HG02610 (cell line): ENCODE data around the gene RNU1-4.
"Not testable (repeated sequence)": the region's sequence is repeated elsewhere in the genome, so short reads cannot be mapped to it uniquely, and the experiment has no call there.

ENCODE experiments used
- ATAC-seq: cut with Tn5 transposase; IDR thresholded peaks from one replicate; pipeline ENCODE4 v1.9.1; 2021; ENCODE audit warnings: mild to moderate bottlenecking, moderate library complexity; ENCODE audit not compliant: unreplicated experiment

The RNU1-4 gene

DNA sequence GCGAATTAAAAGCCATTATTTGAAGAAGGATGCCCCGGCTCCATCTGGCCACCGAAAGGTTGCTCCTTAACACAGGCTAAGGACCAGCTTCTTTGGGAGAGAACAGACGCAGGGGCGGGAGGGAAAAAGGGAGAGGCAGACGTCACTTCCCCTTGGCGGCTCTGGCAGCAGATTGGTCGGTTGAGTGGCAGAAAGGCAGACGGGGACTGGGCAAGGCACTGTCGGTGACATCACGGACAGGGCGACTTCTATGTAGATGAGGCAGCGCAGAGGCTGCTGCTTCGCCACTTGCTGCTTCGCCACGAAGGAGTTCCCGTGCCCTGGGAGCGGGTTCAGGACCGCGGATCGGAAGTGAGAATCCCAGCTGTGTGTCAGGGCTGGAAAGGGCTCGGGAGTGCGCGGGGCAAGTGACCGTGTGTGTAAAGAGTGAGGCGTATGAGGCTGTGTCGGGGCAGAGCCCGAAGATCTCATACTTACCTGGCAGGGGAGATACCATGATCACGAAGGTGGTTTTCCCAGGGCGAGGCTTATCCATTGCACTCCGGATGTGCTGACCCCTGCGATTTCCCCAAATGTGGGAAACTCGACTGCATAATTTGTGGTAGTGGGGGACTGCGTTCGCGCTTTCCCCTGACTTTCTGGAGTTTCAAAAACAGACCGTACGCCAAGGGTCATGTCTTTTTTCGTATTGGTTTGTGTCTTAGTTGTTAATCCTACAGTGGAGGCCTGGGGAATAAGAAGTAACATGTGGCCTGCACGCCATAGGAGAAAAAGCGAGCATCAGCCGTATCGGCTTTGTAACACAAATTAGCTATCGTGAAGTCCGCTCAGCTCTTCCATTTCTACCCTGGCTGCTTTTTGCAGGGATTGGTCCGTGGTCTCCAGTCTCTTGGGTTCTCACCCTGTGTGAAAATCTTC is at the start of gene RNU1-4:
Gene RNU1-4, plus strand, starts transcription at position 470 of the 918 bp plus-strand sequence.
- peak; percentile 88 for ATAC-seq

DNA sequence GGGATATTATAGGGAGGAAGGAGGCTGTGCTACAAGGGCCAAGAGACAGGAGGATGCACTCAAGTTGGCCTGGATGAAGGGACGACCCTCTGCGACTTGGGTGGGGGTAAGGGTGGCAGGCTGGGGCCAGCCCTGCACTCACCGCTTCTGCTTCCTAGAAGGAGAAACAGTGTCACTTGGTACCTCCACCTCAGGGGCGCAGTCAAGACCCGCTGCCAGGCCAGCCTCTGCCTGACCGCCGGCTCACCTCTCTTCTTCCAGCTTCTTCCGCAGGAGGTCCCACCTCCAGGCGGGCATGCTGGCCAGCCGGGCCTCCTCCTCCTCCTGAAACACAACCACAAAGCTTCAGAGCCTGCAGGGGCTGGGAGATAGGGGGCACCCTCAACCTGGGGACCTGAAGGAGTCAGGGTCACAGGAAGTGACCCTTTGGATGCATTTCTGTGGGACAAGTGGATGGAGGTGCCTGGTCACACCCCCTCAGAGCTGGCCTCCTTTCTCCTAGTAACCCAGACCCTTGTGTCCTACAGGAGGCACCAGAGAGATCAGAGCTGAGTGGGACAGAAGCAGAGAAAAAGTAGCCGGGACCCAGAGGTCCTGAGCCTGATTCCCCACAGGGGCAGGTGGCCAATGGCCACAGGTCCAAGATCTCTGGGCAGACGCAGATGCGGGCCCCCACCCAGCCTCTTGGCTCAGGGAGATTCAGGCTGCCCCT is 49.2 kb upstream of the RNU1-4 start:
- not testable (repeated sequence) for ATAC-seq

DNA sequence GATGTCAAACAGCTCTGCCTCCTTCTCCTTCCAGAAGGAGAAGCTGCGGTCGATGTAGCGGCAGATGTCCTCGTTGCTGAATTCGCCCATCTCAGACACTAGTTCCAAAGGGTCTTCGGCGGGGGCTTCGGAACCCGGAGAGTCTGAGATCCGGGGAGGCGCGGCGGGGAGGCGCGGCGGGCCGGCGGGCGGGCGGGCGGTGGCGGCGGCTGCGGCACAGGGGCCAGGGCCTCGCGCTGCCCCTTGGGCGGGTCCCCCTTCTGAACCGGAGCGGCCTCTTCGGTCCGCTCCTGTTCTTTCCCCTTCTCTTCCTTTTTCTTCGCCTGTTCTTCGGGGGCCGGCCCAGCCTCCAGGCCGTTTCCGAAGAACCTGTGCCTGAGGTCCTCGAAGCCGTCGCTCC is 48.0 kb upstream of the RNU1-4 start:
- not testable (repeated sequence) for ATAC-seq

DNA sequence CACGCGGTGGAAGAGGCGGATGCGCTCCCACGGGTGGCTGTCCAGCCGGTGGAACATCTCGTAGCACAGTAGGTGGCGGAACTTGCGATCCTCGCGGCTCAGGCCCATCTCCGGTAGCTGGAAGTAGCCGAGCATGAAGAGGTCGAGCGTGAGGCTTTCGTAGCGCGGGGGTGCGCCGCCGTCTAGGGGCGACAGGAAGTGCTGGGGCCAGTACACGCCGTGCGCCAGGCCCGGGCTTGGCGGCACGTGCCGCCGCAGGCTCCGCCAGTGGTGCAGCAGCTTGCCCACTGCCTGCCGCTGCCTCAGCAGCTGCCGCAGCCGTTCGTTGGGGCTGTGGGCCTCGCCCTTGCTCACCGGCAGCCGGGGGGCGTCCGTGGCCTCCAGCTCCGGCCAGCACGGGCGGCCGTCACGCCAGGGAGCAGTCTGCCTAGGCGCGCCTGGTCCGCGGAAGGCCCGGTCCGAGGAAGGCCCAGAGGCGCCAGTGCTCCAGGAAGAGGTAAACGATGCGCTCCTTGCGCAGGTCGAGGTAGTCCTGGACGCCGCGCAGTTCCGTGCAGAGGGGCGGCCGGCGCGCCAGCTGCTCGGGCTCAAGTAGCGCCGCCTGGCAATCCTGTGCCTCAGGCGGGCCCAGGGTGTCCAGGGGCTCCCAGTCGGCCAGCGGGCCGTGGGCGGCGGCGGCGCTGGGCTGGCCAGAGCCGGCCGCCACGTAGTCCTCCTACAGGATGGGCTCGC is 47.4 kb upstream of the RNU1-4 start:
- not testable (repeated sequence) for ATAC-seq

DNA sequence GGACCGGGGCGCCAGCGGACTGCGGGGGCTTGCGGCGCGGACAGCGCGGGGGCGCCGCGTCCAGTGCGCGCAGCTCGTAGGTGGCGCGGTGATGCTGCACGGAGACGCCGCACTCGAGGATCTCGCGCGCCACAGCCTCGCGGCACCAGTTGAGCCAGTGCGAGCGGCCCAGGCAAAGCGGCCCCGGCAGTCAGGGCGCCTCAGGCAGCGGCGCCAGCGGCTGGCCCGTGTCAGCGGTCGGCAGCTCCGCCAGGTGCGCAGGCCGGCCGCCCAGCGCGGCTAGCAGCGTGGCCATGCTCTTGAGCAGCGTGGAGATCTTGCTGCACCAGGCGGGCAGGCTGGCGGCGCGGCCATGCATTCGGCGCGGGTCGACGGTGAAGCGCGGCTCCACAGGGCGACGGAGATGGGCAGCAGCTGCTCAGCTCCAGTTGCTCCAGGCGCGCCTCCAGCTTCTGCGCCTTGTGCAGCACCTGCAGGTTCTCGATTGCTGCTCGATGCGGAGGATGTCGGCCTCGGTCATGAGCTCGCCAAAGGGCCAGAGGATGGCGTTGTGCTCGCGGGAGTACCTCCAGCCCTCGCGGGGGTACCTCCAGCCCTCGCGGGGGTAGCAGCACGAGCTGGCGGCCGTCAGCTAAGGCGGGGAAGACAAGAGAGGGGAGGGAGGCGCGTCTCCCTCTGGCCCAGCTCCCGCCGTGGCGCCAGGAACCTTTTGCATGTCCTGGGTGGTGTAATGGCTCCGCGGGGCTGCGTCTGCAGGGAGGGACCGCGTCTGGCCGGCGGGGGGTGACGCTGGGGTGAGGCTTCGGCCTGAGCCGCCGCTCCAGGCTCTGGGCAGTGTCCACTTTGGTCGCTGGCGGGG is 46.6 kb upstream of the RNU1-4 start:
- ATAC-seq, result not testable (repeated sequence)

DNA sequence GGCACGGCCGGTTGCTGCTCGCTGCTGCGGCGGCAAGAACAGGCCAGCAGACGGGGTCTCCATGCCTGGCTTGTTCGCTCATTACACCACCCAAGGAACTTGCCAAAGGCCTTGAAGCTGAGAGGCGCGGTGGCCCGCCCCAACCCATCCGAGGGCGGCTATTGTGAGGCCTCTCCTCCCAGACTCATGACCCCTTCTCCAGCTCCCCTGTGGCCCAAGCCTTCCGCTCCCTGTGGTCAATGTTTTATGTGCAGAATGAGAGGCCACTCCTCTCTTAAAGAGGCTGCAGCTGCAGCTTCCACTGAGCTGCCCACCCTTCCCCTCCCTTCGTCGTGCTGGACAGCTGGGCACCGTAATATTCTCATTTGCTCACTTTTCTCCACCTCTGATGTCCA is 46.0 kb upstream of the RNU1-4 start:
- ATAC-seq, result not testable (repeated sequence)

DNA sequence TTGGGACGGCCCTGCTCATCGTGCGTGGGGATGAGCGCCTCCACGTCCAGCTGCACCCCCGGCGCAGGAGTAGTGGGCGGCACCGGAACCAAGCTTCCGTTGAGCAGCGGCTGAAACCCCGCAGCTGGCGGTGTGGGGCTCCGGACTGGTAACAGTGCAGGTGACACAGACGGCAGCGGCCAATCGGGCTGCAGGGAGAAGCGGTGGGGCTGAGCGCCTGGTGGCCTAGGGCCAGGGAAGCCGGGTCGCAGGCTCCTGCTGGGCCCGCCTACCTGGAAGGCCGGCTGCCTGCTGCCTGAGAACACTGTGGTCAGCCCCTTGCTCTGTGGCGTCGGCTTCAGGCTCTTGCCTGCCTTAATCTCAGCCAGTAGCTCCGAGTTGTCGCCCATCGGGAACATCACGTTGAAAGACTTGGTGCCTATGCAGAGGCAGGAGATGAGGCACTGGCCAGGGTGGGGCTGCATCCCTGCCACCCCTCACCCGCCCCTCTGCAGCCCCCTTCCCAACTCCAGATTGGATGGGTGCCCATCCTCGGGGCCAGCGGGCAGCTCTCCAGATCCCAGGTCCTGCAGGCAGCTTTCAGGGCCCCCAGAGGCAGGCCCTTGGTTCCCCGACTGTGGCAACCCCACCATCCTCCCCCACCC is 43.7 kb upstream of the RNU1-4 start:
- ATAC-seq, result not testable (repeated sequence)

DNA sequence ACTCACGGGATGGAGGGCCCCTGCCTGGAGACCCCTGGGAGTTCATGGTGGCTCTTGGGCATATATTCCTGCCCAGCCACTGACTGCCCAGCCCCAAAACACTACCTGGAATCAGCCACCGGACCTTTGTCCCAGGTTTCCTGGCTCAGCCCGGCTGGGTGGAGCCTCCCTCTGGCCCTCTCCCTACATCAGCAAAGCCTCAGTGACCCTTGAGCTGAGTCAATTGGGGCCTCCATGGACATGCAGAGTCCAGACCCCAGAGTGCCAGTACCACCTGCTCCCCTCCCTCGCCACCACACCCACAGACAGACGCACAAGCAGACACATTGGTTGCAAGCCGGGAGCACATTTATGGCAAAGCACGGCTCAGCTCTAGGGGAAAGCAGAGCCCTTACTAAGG is 43.2 kb upstream of the RNU1-4 start:
- ATAC-seq, result not testable (repeated sequence)

DNA sequence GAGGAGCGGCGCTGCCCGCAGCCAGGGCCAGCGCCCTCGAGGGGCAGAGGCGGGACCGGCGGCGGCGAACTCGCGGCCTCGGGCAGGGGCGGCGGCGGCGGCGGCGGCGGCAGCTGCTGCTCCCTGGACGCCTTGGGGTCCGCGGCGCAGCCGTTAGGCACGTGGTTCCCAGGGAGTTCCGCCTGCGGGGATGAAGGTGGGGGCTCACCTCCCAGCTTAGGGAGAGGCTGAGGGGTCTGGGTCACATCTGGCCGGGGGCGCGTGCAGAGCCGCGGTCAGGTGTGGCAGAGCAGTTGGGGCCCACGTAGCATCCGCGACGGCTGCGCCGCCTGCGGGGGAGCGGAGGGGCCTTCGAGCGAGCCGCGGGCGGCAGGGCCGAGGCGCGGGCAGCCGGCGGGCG is 40.9 kb upstream of the RNU1-4 start:
- not testable (repeated sequence) for ATAC-seq

DNA sequence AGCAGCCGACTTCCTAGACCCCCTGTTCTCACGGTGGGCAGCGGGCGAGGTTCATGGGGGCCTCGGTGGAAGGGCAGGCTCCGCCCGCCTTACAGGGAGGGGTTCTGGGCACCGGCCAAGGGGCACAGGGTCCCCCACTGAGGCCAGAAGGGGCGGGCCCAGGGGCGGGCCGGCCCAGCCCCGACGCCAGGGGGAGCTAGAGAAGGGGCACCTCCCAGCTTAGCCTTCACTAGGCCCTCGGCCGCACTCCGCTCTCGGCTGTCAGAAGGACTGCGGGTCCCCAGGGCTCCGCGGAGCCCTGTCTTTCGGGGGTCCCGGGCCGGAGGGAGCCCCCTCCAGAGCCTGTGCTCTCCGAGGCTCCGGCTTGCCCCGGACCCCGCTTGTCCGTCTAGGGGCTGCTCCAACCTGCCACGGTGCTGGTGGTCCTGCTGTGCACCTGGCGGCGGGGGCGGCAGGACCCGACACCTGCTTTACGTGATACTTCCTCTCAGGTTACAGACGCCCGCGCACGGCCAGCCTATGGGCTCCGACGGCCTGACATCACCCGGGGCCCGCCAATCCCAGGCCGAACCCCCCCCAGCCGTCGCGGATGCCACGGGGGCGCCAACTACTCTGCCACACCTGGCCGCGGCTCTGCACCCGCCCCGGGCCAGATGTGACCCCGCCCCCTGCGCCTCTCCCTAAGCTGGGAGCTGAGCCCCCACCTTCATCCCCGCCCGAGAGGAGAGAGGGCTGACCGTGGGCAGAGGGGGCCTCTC is 40.0 kb upstream of the RNU1-4 start:
- not testable (repeated sequence) for ATAC-seq

DNA sequence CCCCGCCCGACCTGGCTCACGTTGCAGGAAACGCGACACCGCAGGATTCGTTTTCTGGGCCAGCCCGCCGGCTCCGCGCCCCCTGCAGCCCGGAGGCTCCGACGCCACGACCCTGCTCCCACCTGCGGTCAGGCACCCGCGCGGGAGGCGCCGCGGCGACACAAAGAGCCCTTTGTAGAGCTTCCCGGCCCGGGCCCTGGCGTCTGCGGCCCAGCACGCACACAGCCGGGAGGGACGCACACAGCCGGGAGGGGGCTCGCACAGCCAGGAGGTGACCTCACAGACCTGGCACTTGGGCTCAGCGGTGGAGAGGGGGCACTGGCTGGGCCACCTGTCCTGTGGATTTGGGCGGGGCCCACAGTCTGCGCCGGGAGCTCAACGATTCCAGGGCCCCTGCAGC is 39.1 kb upstream of the RNU1-4 start:
- ATAC-seq, result not testable (repeated sequence)

DNA sequence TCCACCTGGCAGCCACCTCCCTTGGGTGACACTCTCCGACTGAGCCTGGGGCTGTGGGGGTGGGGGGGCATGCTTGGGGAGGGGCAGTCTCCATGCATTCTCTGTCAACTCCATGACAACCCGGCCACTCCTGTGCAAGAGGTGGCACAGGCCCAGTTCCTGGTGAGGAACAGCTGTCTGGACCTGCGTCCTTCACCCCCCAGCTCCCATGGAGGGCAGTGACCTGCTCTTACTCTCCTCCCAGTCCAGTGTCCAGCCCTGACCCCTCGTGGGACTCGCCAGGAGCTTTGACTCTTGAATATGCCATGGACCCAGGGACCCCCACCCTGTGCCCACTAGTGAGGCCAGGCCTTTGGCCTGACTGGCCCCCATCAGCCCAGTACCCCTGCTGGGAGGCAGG is 38.0 kb upstream of the RNU1-4 start:
- ATAC-seq, result not testable (repeated sequence)

DNA sequence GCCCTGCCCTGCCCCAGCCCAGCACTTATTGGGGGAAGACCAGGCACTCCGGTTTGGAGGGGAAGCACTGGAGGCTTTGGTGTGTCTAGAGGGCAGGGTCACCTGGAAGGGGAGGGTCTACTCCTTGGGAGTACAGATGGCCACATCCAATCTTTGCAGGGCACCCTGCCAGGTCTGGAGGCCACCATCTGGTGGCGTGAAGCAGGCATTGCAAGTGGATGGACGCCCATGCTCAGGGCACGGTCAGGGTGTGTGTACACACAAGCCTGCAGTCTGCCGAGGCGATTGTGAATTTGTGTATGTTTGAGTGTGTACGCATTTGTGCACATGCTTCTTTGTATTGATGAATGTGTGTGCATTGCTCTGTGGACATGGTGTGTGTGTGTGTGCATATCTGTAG is 37.2 kb upstream of the RNU1-4 start:
- not testable (repeated sequence) for ATAC-seq

DNA sequence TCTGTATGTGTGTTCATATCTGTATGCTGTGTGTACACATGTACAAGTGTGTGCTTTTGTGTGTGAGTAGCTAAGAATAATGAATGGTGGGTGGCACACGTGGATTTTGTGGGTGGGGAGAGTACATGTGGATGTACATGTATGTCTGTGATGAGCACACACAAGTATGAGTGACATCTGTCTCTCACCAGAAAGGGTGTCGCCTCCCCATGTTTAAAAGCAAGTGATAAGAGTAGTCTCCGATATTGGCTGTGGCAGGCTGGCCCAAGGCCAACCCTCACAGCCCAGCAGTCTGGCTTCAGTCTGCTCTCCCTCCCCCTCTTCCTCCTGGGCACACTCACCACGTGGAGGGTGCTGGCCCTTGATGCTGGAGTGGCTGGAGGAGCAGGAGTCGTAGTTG is 36.7 kb upstream of the RNU1-4 start:
- not testable (repeated sequence) for ATAC-seq

DNA sequence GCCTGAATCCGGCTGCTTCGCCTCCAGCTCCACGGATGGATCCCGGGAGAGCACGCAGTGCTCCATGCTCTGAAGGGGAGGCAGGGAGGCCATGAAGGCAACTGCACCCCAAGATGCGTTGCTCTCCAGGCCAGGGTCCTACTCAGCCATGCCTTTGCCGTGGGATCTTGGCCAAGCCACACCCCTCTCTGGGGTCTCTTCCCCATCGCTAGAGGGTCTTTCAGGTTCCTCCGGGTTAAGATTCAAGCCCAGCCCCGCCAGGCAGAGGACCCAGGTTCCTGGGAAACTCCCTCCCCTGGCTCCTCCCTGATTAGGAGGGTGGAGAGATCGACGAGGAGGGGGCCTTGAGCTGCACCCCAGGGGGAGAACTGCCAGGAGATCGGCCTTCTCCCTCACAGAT is 36.2 kb upstream of the RNU1-4 start:
- ATAC-seq, result not testable (repeated sequence)

DNA sequence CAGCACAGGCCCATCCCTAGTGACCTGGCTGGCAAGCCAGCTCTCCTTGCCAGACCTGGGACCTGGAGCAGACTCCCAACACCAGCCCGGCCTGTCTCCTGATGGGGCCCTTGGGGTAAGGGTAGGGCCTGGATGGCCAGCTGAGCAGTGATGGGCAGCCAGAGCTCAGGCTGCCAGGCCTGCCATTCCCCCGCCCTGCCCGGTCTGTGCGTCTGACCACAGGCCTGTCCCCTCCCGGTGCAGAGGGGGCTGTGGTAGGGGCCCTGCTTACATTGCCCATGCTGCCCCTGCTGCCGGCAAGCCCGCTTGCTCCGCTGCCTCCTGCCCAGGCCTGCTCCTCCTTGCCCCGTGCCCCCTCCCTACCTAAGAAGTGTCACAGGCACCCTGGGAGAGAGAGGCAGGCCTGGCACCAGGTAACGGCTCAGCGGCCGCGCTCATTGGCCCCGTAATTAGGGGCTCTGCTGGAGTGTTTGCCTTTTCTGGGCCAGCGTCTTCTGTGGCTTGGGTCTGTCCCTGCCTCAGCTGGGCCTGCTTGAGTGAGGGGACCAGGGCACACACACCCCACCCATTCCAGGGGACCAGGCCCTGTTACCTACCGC is 35.7 kb upstream of the RNU1-4 start:
- ATAC-seq, result not testable (repeated sequence)

DNA sequence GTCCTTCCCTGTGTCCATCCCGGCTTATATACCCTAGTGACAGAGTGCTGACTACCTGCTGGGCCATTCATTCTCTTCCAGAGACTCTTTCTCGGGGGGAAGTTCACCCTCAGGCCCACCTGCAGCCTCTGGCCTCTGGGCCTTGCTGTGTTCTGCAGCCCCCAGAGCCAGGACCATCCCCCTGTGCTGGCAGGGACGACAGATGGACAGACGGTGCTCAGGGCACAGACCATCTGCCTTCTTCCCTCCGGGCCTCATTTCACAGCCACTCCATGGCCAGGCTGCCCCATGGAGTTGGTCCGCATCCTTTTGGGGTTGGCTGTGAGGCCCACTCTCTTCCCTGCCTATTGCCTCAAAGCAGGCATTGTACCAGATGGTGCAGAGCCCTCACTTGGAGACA is 34.0 kb upstream of the RNU1-4 start:
- not testable (repeated sequence) for ATAC-seq
